ENCODE data around the gene OR2A5. TPM values are rescaled to one million over a fixed set of nuclear protein-coding genes. Genes with fewer than 3 reads are reported as not detected.

Gene OR2A5
- total and polyA plus RNA-seq, 2 donors (not counting 1 experiment from before 2014, with no cell fraction given), result not detected

- H3K4me2 ChIP-seq (ENCODE audit: extremely low read depth, insufficient read depth, low read length), result no peak overlapping the region
- no peak overlapping the region for H3K4me3 ChIP-seq (replicated peaks in 1 of 4; ENCODE audit: control extremely low read depth in 1 of 4, insufficient read depth in 1 of 4, low read depth in 3 of 4, low read length in 4 of 4)
- H4K20me1 ChIP-seq (ENCODE audit: control insufficient read depth, extremely low read depth, insufficient read depth, low read length), result no peaks in the 10 kb centered on the region
- H3K4me1 ChIP-seq (ENCODE audit: control insufficient read depth, extremely low read depth, insufficient read depth, low read length), result no peaks in the 10 kb centered on the region
- H3K9me3 ChIP-seq (ENCODE audit: control insufficient read depth, insufficient read depth, low read depth, low read length), result no peaks in the 10 kb centered on the region
- H3K27me3 ChIP-seq (ENCODE audit: control insufficient read depth, insufficient read depth, low read length), result no peaks in the 10 kb centered on the region
- H3K36me3 ChIP-seq (ENCODE audit: control insufficient read depth, insufficient read depth, low read length), result no peaks in the 10 kb centered on the region
- no peak for DNase-seq (ENCODE audit: low read depth in 2 of 2)
- H2AFZ ChIP-seq (ENCODE audit: low read length), result no peak overlapping the region
- no peaks in the 10 kb centered on the region for H3K79me2 ChIP-seq (ENCODE audit: control insufficient read depth, insufficient read depth, low read length)
- no peak overlapping the region for H3K27ac ChIP-seq (ENCODE audit: insufficient read depth, low read length)
- H3K9ac ChIP-seq (ENCODE audit: insufficient read depth, low read length), result no peak overlapping the region
- TF ChIP-seq EZH2 (IDR thresholded peaks at IDR 0.05; ENCODE audit: low read length, missing control alignments), result no peak
- TF ChIP-seq CTCF (conservative IDR thresholded peaks at IDR 0.05 in 1 of 2, IDR thresholded peaks at IDR 0.05 in 1 of 2; ENCODE audit: low read depth in 1 of 2, low read length in 2 of 2), result no peak
These were observed 38.0 kb downstream of the OR2A5 start for GRCh38 chr7:144086730-144087129.

- Histone ChIP-seq H4K20me1 (ENCODE audit: control insufficient read depth, extremely low read depth, insufficient read depth, low read length) (no peaks in the 10 kb centered on the region), H3K27me3 (ENCODE audit: control insufficient read depth, insufficient read depth, low read length) (no peaks in the 10 kb centered on the region), H3K4me1 (ENCODE audit: control insufficient read depth, extremely low read depth, insufficient read depth, low read length) (no peaks in the 10 kb centered on the region), H3K27ac (ENCODE audit: insufficient read depth, low read length) (no peak overlapping the region), H3K9me3 (ENCODE audit: control insufficient read depth, insufficient read depth, low read depth, low read length) (no peaks in the 10 kb centered on the region), H3K36me3 (ENCODE audit: control insufficient read depth, insufficient read depth, low read length) (no peaks in the 10 kb centered on the region), H3K9ac (ENCODE audit: insufficient read depth, low read length) (no peak overlapping the region), H3K79me2 (ENCODE audit: control insufficient read depth, insufficient read depth, low read length) (no peaks in the 10 kb centered on the region), H3K4me2 (ENCODE audit: extremely low read depth, insufficient read depth, low read length) (no peak overlapping the region), H2AFZ (ENCODE audit: low read length) (no peak overlapping the region), H3K4me3 (replicated peaks in 1 of 4; ENCODE audit: control extremely low read depth in 1 of 4, insufficient read depth in 1 of 4, low read depth in 3 of 4, low read length in 4 of 4) (no peak overlapping the region)
- DNase-seq (ENCODE audit: low read depth in 2 of 2), result no peak
- no peak for TF ChIP-seq EZH2 (IDR thresholded peaks at IDR 0.05; ENCODE audit: low read length, missing control alignments)
- no peak for TF ChIP-seq CTCF (conservative IDR thresholded peaks at IDR 0.05 in 1 of 2, IDR thresholded peaks at IDR 0.05 in 1 of 2; ENCODE audit: low read depth in 1 of 2, low read length in 2 of 2)
These were observed 38.5 kb downstream of the OR2A5 start for GRCh38 chr7:144087230-144087629.

- no peaks in the 10 kb centered on the region for H3K36me3 ChIP-seq (ENCODE audit: control insufficient read depth, insufficient read depth, low read length)
- no peaks in the 10 kb centered on the region for H4K20me1 ChIP-seq (ENCODE audit: control insufficient read depth, extremely low read depth, insufficient read depth, low read length)
- no peaks in the 10 kb centered on the region for H3K27me3 ChIP-seq (ENCODE audit: control insufficient read depth, insufficient read depth, low read length)
These were observed 41.9 kb downstream of the OR2A5 start for GRCh38 chr7:144090667-144091066.

More at GRCh38 chr7:144090667-144091066, 41.9 kb downstream of the OR2A5 start:
- DNase-seq (ENCODE audit: low read depth in 2 of 2), result no peak
- no peak overlapping the region for H3K27ac ChIP-seq (ENCODE audit: insufficient read depth, low read length)
- H3K4me3 ChIP-seq (replicated peaks in 1 of 4; ENCODE audit: control extremely low read depth in 1 of 4, insufficient read depth in 1 of 4, low read depth in 3 of 4, low read length in 4 of 4), result no peak overlapping the region
- no peak overlapping the region for H3K9ac ChIP-seq (ENCODE audit: insufficient read depth, low read length)
- H3K9me3 ChIP-seq (ENCODE audit: control insufficient read depth, insufficient read depth, low read depth, low read length), result no peaks in the 10 kb centered on the region
- no peak for TF ChIP-seq EZH2 (IDR thresholded peaks at IDR 0.05; ENCODE audit: low read length, missing control alignments)
- TF ChIP-seq CTCF (conservative IDR thresholded peaks at IDR 0.05 in 1 of 2, IDR thresholded peaks at IDR 0.05 in 1 of 2; ENCODE audit: low read depth in 1 of 2, low read length in 2 of 2), result no peak
- H3K4me1 ChIP-seq (ENCODE audit: control insufficient read depth, extremely low read depth, insufficient read depth, low read length), result no peaks in the 10 kb centered on the region
- H3K79me2 ChIP-seq (ENCODE audit: control insufficient read depth, insufficient read depth, low read length), result no peaks in the 10 kb centered on the region
- H2AFZ ChIP-seq (ENCODE audit: low read length), result no peak overlapping the region
- no peak overlapping the region for H3K4me2 ChIP-seq (ENCODE audit: extremely low read depth, insufficient read depth, low read length)

All from fibroblast of lung (primary cell).